IMR-90 (cell line): ENCODE results near the gene AP3S1.

ENCODE experiments used
- NFE2L2 ChIP-seq: fragments of 150-350 bp; IDR thresholded peaks from 2 replicates; pipeline ENCODE4 v1.6.1; 2016; ENCODE audit warnings: low read depth, mild to moderate bottlenecking, low read length
- POLR2A ChIP-seq: IDR thresholded peaks from 2 replicates; pipeline ENCODE4 v1.6.1; 2012; ENCODE audit warnings: mild to moderate bottlenecking, low read depth, low read length
- TF ChIP-seq, protein P1 (sequence below): conservative IDR thresholded peaks from 2 replicates; pipeline ENCODE4 v1.5.1; 2012; ENCODE audit warnings: mild to moderate bottlenecking, low read depth, low read length, improper control_type of control experiment

GRCh38 chr5:115810761-115811160, 31.0 kb upstream of the AP3S1 start:
- no peak for TF ChIP-seq NFE2L2
- TF ChIP-seq, protein P1, sequence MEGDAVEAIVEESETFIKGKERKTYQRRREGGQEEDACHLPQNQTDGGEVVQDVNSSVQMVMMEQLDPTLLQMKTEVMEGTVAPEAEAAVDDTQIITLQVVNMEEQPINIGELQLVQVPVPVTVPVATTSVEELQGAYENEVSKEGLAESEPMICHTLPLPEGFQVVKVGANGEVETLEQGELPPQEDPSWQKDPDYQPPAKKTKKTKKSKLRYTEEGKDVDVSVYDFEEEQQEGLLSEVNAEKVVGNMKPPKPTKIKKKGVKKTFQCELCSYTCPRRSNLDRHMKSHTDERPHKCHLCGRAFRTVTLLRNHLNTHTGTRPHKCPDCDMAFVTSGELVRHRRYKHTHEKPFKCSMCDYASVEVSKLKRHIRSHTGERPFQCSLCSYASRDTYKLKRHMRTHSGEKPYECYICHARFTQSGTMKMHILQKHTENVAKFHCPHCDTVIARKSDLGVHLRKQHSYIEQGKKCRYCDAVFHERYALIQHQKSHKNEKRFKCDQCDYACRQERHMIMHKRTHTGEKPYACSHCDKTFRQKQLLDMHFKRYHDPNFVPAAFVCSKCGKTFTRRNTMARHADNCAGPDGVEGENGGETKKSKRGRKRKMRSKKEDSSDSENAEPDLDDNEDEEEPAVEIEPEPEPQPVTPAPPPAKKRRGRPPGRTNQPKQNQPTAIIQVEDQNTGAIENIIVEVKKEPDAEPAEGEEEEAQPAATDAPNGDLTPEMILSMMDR: no peak
- no peak for TF ChIP-seq POLR2A
